Keratinocyte (primary cell): ENCODE measurements around the gene NRP1.

Experiments used
- CTCF ChIP-seq, 3 experiments: IDR thresholded peaks in 1 of 3; conservative IDR thresholded peaks in 1 of 3; optimal IDR thresholded peaks in 1 of 3; 2 replicates in 2 of 3; 3 replicates in 1 of 3; pipeline versions ENCODE3 to v1.5.1; 2011; ENCODE audit warnings: low read length in 3 of 3, mild to moderate bottlenecking in 3 of 3, moderate library complexity in 2 of 3, control low read depth in 1 of 3, inconsistent platforms in 1 of 3; ENCODE audit not compliant: insufficient read depth in 2 of 3; ENCODE audit errors: extremely low read depth in 1 of 3
- EZH2 ChIP-seq: IDR thresholded peaks from one replicate; pipeline ENCODE4 v1.6.1; 2012; ENCODE audit warnings: inconsistent platforms, mild to moderate bottlenecking, low read length, moderate library complexity

GRCh38 chr10:33189363-33189762 is 145.1 kb downstream of the NRP1 start:
- TF ChIP-seq CTCF (optimal IDR thresholded peaks at IDR 0.05 in 1 of 3, IDR thresholded peaks at IDR 0.05 in 1 of 3, conservative IDR thresholded peaks at IDR 0.05 in 1 of 3; ENCODE audit: extremely low read depth in 1 of 3, insufficient read depth in 2 of 3, low read length in 3 of 3) (no peak), EZH2 (no peak)
